K562 (cell line): ENCODE data around the gene PLEKHG1. TPM values are rescaled to one million over a fixed set of nuclear protein-coding genes. Genes with fewer than 3 reads are reported as not detected.

Experiments
- ATAC-seq: fragments of 200-7000 bp; cut with Tn5 transposase; 3 replicates; pipeline ENCODE4 v1.9.1; 2020; ENCODE audit warnings: moderate library complexity
- BruUV-seq: library from RNA; stranded (reverse); fragments of 400-500 nt; replicated peaks from 2 replicates; lab custom pipeline; 2021; lab: Mats Ljungman, UMichigan
- CTCF ChIA-PET: fragments of 300-600 bp; formaldehyde crosslinking; extraction: SDS; loops from one replicate; lab custom pipeline; 2021; ENCODE audit warnings: low intra/inter-chr PET ratio; lab: Yijun Ruan, JAX
- POLR2A ChIA-PET: fragments of 300-600, 350-650 bp; sonication (Branson Sonifier 250); formaldehyde crosslinking; extraction: SDS; loops from one replicate; lab custom pipeline; 2021; ENCODE audit warnings: antibody characterized with exemption, inconsistent platforms; lab: Yijun Ruan, JAX
- DNase-seq, 4 experiments: peaks; one replicate each; pipeline versions ENCODE4 v3.0.0 to v3.0.0-alpha.2; 2011 to 2018; ENCODE audit warnings: low spot score in 3 of 4, mixed read lengths in 3 of 4; ENCODE audit errors: extremely low read depth in 1 of 4
- FAIRE-seq: peaks from 2 replicates; lab custom pipeline; 2011; peaks lifted over from hg19 to GRCh38; lab: Jason Lieb, UNC
- H2AFZ ChIP-seq: 2 replicates; pipeline ENCODE4 v1.6.0; 2011; ENCODE audit warnings: low read depth, low read length, control low read depth, inconsistent platforms
- H3K27ac ChIP-seq: fragments of 200-600 bp; 3 replicates; pipeline ENCODE4 v1.8.0; 2011; ENCODE audit warnings: low read depth, mild to moderate bottlenecking, control low read depth, inconsistent platforms, low read length, moderate library complexity, mixed read lengths; ENCODE audit errors: extremely low read depth
- H3K27me3 ChIP-seq, 2 experiments: fragments of 300-600 bp in 1 of 2; 2 replicates in 1 of 2; 3 replicates in 1 of 2; pipeline versions ENCODE4 v1.6.0 to v1.8.0; 2011; ENCODE audit warnings: inconsistent platforms in 2 of 2, low read length in 2 of 2, mild to moderate bottlenecking in 1 of 2, mixed read lengths in 1 of 2, moderate library complexity in 1 of 2; ENCODE audit not compliant: control insufficient read depth in 2 of 2, insufficient read depth in 2 of 2
- H3K36me3 ChIP-seq: fragments of 300-600 bp; 3 replicates; pipeline ENCODE4 v1.8.0; 2011; ENCODE audit warnings: mild to moderate bottlenecking, low read length, inconsistent platforms; ENCODE audit not compliant: control insufficient read depth, insufficient read depth
- H3K4me1 ChIP-seq, 2 experiments: fragments of 200-600 bp in 1 of 2; replicated peaks in 1 of 2; 2 replicates in 1 of 2; 3 replicates in 1 of 2; pipeline versions ENCODE4 v1.5.1 to v1.8.0; 2011; ENCODE audit warnings: inconsistent platforms in 2 of 2, low read length in 2 of 2, mild to moderate bottlenecking in 1 of 2, mixed read lengths in 1 of 2, moderate library complexity in 1 of 2; ENCODE audit not compliant: control insufficient read depth in 2 of 2, insufficient read depth in 2 of 2
- H3K4me2 ChIP-seq: 2 replicates; pipeline ENCODE4 v1.6.1; 2011; ENCODE audit warnings: low read length, control low read depth, inconsistent platforms, mixed read lengths; ENCODE audit not compliant: insufficient read depth
- H3K4me3 ChIP-seq: fragments of 200-600 bp; sonication (generic), shearing (Covaris generic); 2 replicates; pipeline ENCODE4 v1.5.1; 2016; ENCODE audit warnings: control low read depth, inconsistent platforms
- H3K79me2 ChIP-seq: fragments of 200-600 bp; 3 replicates; pipeline ENCODE4 v1.8.0; 2011; ENCODE audit warnings: low read length, inconsistent platforms; ENCODE audit not compliant: control insufficient read depth, insufficient read depth
- H3K9ac ChIP-seq, 2 experiments: 2 replicates each; pipeline versions ENCODE4 v1.6.0 to v1.6.1; 2011; ENCODE audit warnings: low read depth in 2 of 2, low read length in 2 of 2, control low read depth in 1 of 2, inconsistent platforms in 1 of 2, mild to moderate bottlenecking in 1 of 2, mixed read lengths in 1 of 2; ENCODE audit not compliant: insufficient read depth in 1 of 2
- H3K9me1 ChIP-seq: one replicate; pipeline ENCODE4 v1.6.0; 2011; ENCODE audit warnings: inconsistent platforms, mild to moderate bottlenecking, low read length, moderate library complexity; ENCODE audit not compliant: control insufficient read depth, insufficient read depth
- H3K9me3 ChIP-seq: replicated peaks from 2 replicates; pipeline ENCODE4 v1.5.1; 2011; ENCODE audit warnings: low read depth, low read length, inconsistent platforms; ENCODE audit not compliant: control insufficient read depth, insufficient read depth
- H4K20me1 ChIP-seq: replicated peaks from 2 replicates; pipeline ENCODE4 v1.6.1; 2011; ENCODE audit warnings: low read length, inconsistent platforms, mixed read lengths; ENCODE audit not compliant: control insufficient read depth, insufficient read depth
- E2F8 ChIP-seq: fragments of 450-650 bp; IDR thresholded peaks from 2 replicates; pipeline ENCODE4 v1.7.1; 2018; ENCODE audit warnings: mild to moderate bottlenecking, low read depth; ENCODE audit not compliant: partially characterized antibody
- NRF1 ChIP-seq, 2 experiments: fragments of 450-650 bp; IDR thresholded peaks in 1 of 2; conservative IDR thresholded peaks in 1 of 2; 2 replicates each; pipeline ENCODE4 v1.6.1; 2014; ENCODE audit warnings: mild to moderate bottlenecking in 2 of 2
- PHTF2 ChIP-seq: fragments of 250-450 bp; sonication (Bioruptor Pico); IDR thresholded peaks from 2 replicates; pipeline ENCODE4 v1.5.0; 2021; ENCODE audit warnings: mild to moderate bottlenecking
- POU5F1 ChIP-seq: fragments of 150-350 bp; IDR thresholded peaks from 2 replicates; pipeline ENCODE4 v1.6.1; 2014; ENCODE audit warnings: borderline replicate concordance, low read length, low read depth, mild to moderate bottlenecking; ENCODE audit not compliant: partially characterized antibody
- SP1 ChIP-seq: sonication (generic); formaldehyde crosslinking; IDR thresholded peaks from 2 replicates; pipeline ENCODE4 v1.8.1; 2022; ENCODE audit warnings: mild to moderate bottlenecking, missing genetic modification reagents
- THRB ChIP-seq: fragments of 450-650 bp; formaldehyde crosslinking; conservative IDR thresholded peaks from 2 replicates; pipeline ENCODE4 v1.4.0; 2022; ENCODE audit warnings: mild to moderate bottlenecking, missing genetic modification characterization
- ZNF239 ChIP-seq: fragments of 250-450 bp; sonication (Bioruptor Pico); IDR thresholded peaks from 2 replicates; pipeline ENCODE4 v1.4.0; 2020; ENCODE audit warnings: mild to moderate bottlenecking
- WGBS: fragments of 100-300 bp; shearing (Covaris generic); methylation state at CpG from one replicate; pipeline ENCODE4 v1.1.6; 2016; ENCODE audit warnings: low coverage, mixed read lengths; ENCODE audit not compliant: insufficient coverage; ENCODE audit errors: missing lambda C conversion rate; 5-methylcytosine and 5-hydroxymethylcytosine counted together
- in situ Hi-C: fragments of 300-500 bp; cut with MboI; formaldehyde crosslinking; loops from 4 replicates; pipeline ENCODE4 v1.15.0; 2018; ENCODE audit warnings: inconsistent platforms, mixed read lengths
- intact Hi-C: fragments of 100-400 bp; cut with micrococcal nuclease; formaldehyde crosslinking; loops from 2 replicates; pipeline ENCODE4 v1.14.2; 2022
- polyA plus RNA-seq, 8 experiments: library from polyadenylated mRNA; depleted of rRNA in 4 of 8; stranded (reverse) in 5 of 8; unstranded in 3 of 8; fragments of >200 nt; fragmentation: Nextera tagmentation in 2 of 8; fragmentation: Illumina TruSeq in 1 of 8; extraction: Ambion mirVana in 2 of 8; extraction: Trizol in 1 of 8; gene quantifications; 2 replicates each; pipeline versions ENCODE4 v1.2.1 to v1.2.3, GENCODE V29; 2011 to 2014; ENCODE audit warnings: inconsistent platforms in 1 of 8, missing spikeins in 1 of 8
- total RNA-seq, 7 experiments: library from RNA; depleted of rRNA in 6 of 7; stranded (reverse); fragments of >200 nt in 6 of 7; fragmentation: Illumina TruSeq in 2 of 7; extraction: Trizol in 2 of 7; gene quantifications; 2 replicates each; pipeline versions ENCODE4 v1.2.1 to v1.2.3, GENCODE V29; 2011 to 2021; ENCODE audit warnings: low replicate concordance in 1 of 7

The PLEKHG1 gene
- total and polyA plus RNA-seq, 9 of the 15 experiments (the other 6 are each of a cell fraction or from before 2014, with no cell fraction given) = 0.03 to 0.16 (median 0.03) TPM; not detected in 6

- WGBS = 4% methylated on average over 7 of the region's 7 CpGs
- CTCF ChIA-PET = no interaction called here
- no peaks in the 10 kb centered on the region for H3K79me2 ChIP-seq
- no peak overlapping the region for H3K9ac ChIP-seq
- no peak overlapping the region for H3K27ac ChIP-seq
- H4K20me1 ChIP-seq = no peaks in the 10 kb centered on the region
- POLR2A ChIA-PET = interaction anchor here (0.9 kb wide), 1 partner anchor 12 kb away, joined by 3 read pairs; no protein-coding TSS in a partner anchor
- no peaks in the 10 kb centered on the region for H3K9me3 ChIP-seq
- peaks cover 0 to 12% of the 10 kb centered on the region in 2 experiments; a peak in 1 of 5 replicates for H3K4me1 ChIP-seq
- no TSS peak for BruUV-seq
- H3K36me3 ChIP-seq = no peaks in the 10 kb centered on the region
- H3K4me3 ChIP-seq = no peak overlapping the region
- intact Hi-C loops (no loop called here), in situ Hi-C loops (no loop called here)
- ATAC-seq (no peak), DNase-seq (no peak), FAIRE-seq (no peak)
- H3K27me3 ChIP-seq = peaks cover 34 to 56% of the 10 kb centered on the region in 2 experiments
- no peaks in the 10 kb centered on the region for H3K9me1 ChIP-seq
- no peak overlapping the region for H3K4me2 ChIP-seq
- no peak overlapping the region for H2AFZ ChIP-seq
- TF ChIP-seq THRB (CRISPR knock-in tag) = no peak
Observed at GRCh38 chr6:150596439-150596838, 3.2 kb upstream of the PLEKHG1 start.

- Histone ChIP-seq H3K4me1 (peaks cover 0 to 12% of the 10 kb centered on the region in 2 experiments; a peak in 1 of 5 replicates), H4K20me1 (no peaks in the 10 kb centered on the region), H3K4me2 (no peak overlapping the region), H3K27me3 (peaks cover 42 to 54% of the 10 kb centered on the region in 2 experiments), H3K4me3 (no peak overlapping the region), H3K79me2 (no peaks in the 10 kb centered on the region), H3K9me3 (no peaks in the 10 kb centered on the region), H3K36me3 (no peaks in the 10 kb centered on the region), H3K9me1 (no peaks in the 10 kb centered on the region), H3K9ac (no peak overlapping the region), H3K27ac (no peak overlapping the region), H2AFZ (no peak overlapping the region)
- in situ Hi-C loops (no loop called here), intact Hi-C loops (no loop called here)
- ChIA-PET POLR2A (interaction anchor here (0.7 to 0.9 kb wide), 3 partner anchors 39 to 192 kb away, joined by 3 read pairs; no protein-coding TSS in a partner anchor), CTCF (no interaction called here)
- DNase-seq (no peak), FAIRE-seq (no peak), ATAC-seq (no peak)
- no TSS peak for BruUV-seq
- no peak for TF ChIP-seq PHTF2 (CRISPR knock-in tag)
- no peak for TF ChIP-seq NRF1 (conservative IDR thresholded peaks at IDR 0.05 in 1 of 2, IDR thresholded peaks at IDR 0.05 in 1 of 2)
- no peak for TF ChIP-seq E2F8
- TF ChIP-seq ZNF239 (CRISPR knock-in tag) = no peak
- no peak for TF ChIP-seq POU5F1
- TF ChIP-seq SP1 (CRISPR knock-in tag) = no peak
- under 1% methylated on average over 4 of the region's 4 CpGs for WGBS
Observed at GRCh38 chr6:150598401-150598800, 1.3 kb upstream of the PLEKHG1 start.
